Measurements from ENCODE around the gene PRPF4.
"Not testable (repeated sequence)": the region's sequence is repeated elsewhere in the genome, so short reads cannot be mapped to it uniquely, and the experiment has no call there.

Gene PRPF4

DNA sequence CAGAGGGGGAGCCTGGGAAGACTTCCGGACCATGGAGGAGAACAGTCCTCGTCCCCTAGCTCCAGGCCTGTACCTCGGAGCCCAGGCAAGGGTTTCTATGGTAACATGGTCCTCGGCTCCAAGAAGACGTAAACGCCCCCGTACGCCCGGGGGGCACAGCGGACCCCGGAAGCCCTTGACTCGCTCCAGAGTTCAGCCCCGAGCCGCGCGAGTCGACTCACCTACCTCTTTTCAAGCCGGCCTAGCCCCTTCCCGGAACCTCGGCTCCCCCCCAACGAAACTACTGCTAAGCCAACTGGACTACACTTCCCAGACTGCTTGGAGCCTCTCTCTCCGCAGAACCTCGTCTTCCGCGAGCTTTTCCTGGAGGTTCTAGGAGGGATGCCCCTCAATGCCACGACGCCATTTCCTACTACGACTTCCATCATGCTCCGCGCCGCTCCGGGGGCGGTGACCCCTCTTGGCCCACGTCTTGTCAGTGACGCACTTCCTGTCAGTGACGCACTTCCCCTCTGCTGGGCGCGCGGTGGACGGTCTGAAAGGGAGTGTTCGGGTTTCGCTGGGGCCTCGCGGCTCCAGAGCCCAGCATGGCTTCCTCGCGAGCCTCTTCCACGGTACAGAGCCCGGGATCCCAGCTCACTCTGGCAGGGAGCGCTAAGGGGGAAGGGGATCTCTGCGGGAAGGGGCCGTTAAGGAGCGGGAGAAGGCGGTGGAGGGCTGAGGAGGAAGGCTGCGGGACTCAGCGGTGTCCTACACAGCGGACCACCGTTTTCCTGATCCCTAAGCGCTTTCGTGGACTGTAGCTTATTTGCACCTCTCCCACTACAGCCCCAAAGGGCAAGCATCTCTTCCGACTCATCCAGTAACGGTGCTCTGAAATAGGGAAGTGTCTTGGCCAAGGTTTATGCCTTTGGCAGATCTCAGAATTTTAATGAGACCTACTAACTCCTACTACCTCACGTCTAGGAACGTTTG is at the start of gene PRPF4, which contains the start of gene CDC26:
PRPF4 (plus strand) TSS at position 502 of the 975 bp plus-strand sequence; CDS start at position 588, 86 bp downstream.
CDC26 (minus strand) TSS at position 416 of the 975 bp plus-strand sequence. CDS start 3,065 bp downstream, outside the sequence.
- in situ Hi-C loops (cut with HindIII; ENCODE audit: low sequenced_read_pairs), result no loop called here

DNA sequence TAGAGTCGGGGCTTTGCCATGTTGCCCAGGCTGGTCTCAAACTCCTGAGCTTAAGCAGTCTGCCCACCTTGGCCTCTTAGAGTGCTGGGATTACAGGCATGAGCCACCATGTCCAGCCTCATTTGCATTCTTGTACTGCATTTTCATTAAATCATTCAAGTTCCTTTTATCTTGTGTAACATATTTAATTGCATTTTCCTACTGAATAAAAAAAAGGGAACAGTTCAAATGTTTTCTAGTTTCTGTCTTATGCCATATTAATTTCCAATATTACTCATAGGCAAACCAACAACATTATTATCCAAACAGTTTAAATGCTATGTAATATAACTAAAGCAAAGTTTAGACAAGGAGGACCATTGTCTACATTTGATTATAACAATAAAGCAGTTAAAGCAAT is 48.0 kb upstream of the PRPF4 start:
- in situ Hi-C loops (cut with HindIII; ENCODE audit: low sequenced_read_pairs), result no loop called here

GRCh38 chr9:113228130-113228665 is 47.3 kb upstream of the PRPF4 start:
- in situ Hi-C loops (cut with HindIII; ENCODE audit: low sequenced_read_pairs), result no loop called here

- in situ Hi-C loops (cut with HindIII; ENCODE audit: low sequenced_read_pairs), result no loop called here
These were observed 43.8 kb upstream of the PRPF4 start for GRCh38 chr9:113231701-113232100.

- in situ Hi-C loops (cut with HindIII; ENCODE audit: low sequenced_read_pairs), result not testable (repeated sequence)
These were observed 39.7 kb upstream of the PRPF4 start for GRCh38 chr9:113235701-113236255.

DNA sequence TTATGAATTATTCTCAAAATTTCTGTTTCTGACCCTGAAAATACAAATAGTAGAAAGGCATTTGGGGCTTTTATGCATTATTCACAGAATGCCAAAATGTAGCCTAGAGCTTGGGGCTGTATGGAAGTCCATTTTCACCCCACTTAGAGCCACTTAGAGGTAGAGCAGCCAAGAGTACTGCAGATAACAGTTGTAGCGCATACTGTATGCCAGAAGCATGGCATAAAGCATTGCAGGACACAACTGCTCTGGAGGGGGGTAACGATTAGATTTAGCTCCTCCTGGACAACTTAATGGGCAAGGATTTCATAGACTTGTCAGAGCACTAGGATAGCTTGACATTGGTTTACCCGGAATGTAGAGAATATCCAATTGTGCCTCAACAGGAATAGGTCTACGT is 38.4 kb upstream of the PRPF4 start:
- in situ Hi-C loops (cut with HindIII; ENCODE audit: low sequenced_read_pairs), result no loop called here

GRCh38 chr9:113238202-113238858 is 37.1 kb upstream of the PRPF4 start:
- in situ Hi-C loops (cut with HindIII; ENCODE audit: low sequenced_read_pairs), result no loop called here

DNA sequence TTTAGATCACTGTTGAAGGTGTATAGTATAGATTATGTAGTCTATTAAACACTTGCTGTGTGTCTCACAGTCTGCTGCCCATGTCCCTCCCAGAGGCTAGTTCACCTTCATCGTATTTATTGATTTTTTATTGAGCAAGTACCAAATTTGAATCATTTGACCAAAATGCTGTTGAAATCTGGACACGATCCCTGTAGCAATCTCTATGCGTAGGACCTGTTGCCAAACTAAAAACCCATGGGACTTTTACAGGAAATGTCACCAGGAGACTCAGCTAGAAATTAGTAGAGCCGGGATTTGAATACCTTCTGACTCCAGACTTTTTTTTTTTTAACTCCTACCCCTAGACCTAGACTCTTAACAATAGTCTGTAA is 36.6 kb upstream of the PRPF4 start:
- in situ Hi-C loops (cut with HindIII; ENCODE audit: low sequenced_read_pairs), result no loop called here

GRCh38 chr9:113241161-113241560 is 34.3 kb upstream of the PRPF4 start:
- in situ Hi-C loops (cut with HindIII; ENCODE audit: low sequenced_read_pairs), result no loop called here

- in situ Hi-C loops (cut with HindIII; ENCODE audit: low sequenced_read_pairs), result no loop called here
These were observed 30.9 kb upstream of the PRPF4 start for GRCh38 chr9:113244556-113244955.

- in situ Hi-C loops (cut with HindIII; ENCODE audit: low sequenced_read_pairs), result no loop called here
These were observed 29.6 kb upstream of the PRPF4 start for GRCh38 chr9:113245894-113246293.

- in situ Hi-C loops (cut with HindIII; ENCODE audit: low sequenced_read_pairs), result no loop called here
These were observed 28.5 kb upstream of the PRPF4 start for GRCh38 chr9:113246928-113247327.

GRCh38 chr9:113247640-113248039 is 27.8 kb upstream of the PRPF4 start:
- in situ Hi-C loops (cut with HindIII; ENCODE audit: low sequenced_read_pairs), result no loop called here

- in situ Hi-C loops (cut with HindIII; ENCODE audit: low sequenced_read_pairs), result not testable (repeated sequence)
These were observed 25.8 kb upstream of the PRPF4 start for GRCh38 chr9:113249661-113250060.

GRCh38 chr9:113250807-113251206 is 24.7 kb upstream of the PRPF4 start:
- in situ Hi-C loops (cut with HindIII; ENCODE audit: low sequenced_read_pairs), result no loop called here

DNA sequence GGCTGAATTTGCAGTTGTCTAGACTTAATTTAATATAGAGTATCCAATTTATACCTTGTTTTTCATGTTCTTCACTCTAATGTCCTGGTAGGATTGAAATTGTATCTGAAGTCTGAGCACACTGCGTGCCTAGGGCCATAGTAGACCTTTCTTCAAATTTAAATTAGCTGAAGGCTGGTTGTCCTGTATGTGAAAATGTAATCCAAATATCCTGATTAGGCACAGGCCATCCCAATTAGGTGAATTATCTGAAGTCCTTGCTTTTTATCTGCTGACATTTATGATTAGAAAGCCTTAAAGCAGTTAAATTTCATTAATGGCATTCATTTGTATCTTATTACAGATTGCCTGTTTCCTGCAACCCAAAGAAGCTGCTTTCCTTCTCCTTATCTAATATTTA is 20.5 kb upstream of the PRPF4 start:
- in situ Hi-C loops (cut with HindIII; ENCODE audit: low sequenced_read_pairs), result no loop called here

GRCh38 chr9:113255438-113255837 is 20.0 kb upstream of the PRPF4 start:
- in situ Hi-C loops (cut with HindIII; ENCODE audit: low sequenced_read_pairs), result no loop called here

GRCh38 chr9:113257863-113258262 is 17.6 kb upstream of the PRPF4 start:
- in situ Hi-C loops (cut with HindIII; ENCODE audit: low sequenced_read_pairs), result no loop called here

GRCh38 chr9:113258282-113258681 is 17.2 kb upstream of the PRPF4 start:
- in situ Hi-C loops (cut with HindIII; ENCODE audit: low sequenced_read_pairs), result no loop called here

- in situ Hi-C loops (cut with HindIII; ENCODE audit: low sequenced_read_pairs), result no loop called here
These were observed 13.4 kb upstream of the PRPF4 start for GRCh38 chr9:113261917-113262671.

DNA sequence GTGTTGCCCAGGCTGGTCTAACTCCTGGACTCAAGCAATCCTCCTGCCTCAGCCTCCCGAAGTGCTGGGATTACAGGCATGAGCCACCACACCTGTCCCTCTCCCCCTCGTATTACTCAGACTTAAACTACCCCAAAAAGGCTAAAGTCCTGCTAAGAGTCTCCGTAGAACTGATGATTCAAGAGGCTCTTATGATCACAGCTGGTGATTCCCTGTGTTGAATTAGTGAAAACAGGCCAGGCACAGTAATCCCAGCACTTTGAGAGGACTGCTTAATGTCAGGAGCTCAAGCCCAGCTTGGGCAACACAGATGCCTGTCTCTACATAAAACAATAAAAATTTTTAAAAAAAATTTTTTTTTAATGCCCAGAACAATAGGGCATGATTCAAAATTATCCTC is 9.3 kb upstream of the PRPF4 start:
- in situ Hi-C loops (cut with HindIII; ENCODE audit: low sequenced_read_pairs), result no loop called here

All from DLD1 (cell line).